H1 (cell line): ENCODE results near the gene NR5A2. TPM values are rescaled to one million over a fixed set of nuclear protein-coding genes. Genes with fewer than 3 reads are reported as not detected.

Experiments
- CTCF ChIA-PET: fragments of 300-600 bp; sonication (Branson Sonifier 250); formaldehyde crosslinking; loops from one replicate; lab custom pipeline; 2021; ENCODE audit not compliant: partially characterized antibody; lab: Charles Lee
- POLR2A ChIA-PET: fragments of 300-600 bp; sonication (Branson Sonifier 250); formaldehyde crosslinking; loops from one replicate; lab custom pipeline; 2021; ENCODE audit warnings: inconsistent platforms; ENCODE audit not compliant: partially characterized antibody; lab: Charles Lee
- DNase-seq, 2 experiments: peaks; one replicate each; pipeline versions ENCODE4 v3.0.0 to v3.0.0-alpha.2; 2010 to 2022; ENCODE audit warnings: low spot score in 2 of 2, low read depth in 1 of 2, mixed read lengths in 1 of 2
- FAIRE-seq: peaks from 2 replicates; lab custom pipeline; 2011; peaks lifted over from hg19 to GRCh38; lab: Jason Lieb, UNC
- H2AFZ ChIP-seq: 2 replicates; pipeline ENCODE4 v1.8.1; 2012; ENCODE audit warnings: low read length, inconsistent platforms
- H2AK5ac ChIP-seq: 2 replicates; pipeline ENCODE4 v1.6.1; 2013; ENCODE audit warnings: low read depth, low read length
- H2BK120ac ChIP-seq: replicated peaks from 2 replicates; pipeline ENCODE3; 2013; ENCODE audit warnings: low read depth, low read length, inconsistent platforms
- H2BK12ac ChIP-seq: 2 replicates; pipeline ENCODE4 v1.6.1; 2013; ENCODE audit warnings: low read depth, low read length
- H2BK15ac ChIP-seq: 2 replicates; pipeline ENCODE4 v1.6.1; 2013; ENCODE audit warnings: low read length
- H2BK20ac ChIP-seq: 2 replicates; pipeline ENCODE4 v1.6.1; 2013; ENCODE audit warnings: low read length
- H2BK5ac ChIP-seq: 2 replicates; pipeline ENCODE4 v1.6.1; 2013; ENCODE audit warnings: low read depth, low read length
- H3K14ac ChIP-seq: 2 replicates; pipeline ENCODE4 v1.6.1; 2013; ENCODE audit warnings: inconsistent platforms; ENCODE audit not compliant: insufficient read length
- H3K18ac ChIP-seq: 2 replicates; pipeline ENCODE4 v1.6.1; 2013; ENCODE audit warnings: low read length; ENCODE audit errors: extremely low read depth
- H3K23ac ChIP-seq: 2 replicates; pipeline ENCODE4 v1.6.1; 2013; ENCODE audit warnings: inconsistent platforms; ENCODE audit not compliant: insufficient read length
- H3K23me2 ChIP-seq: 2 replicates; pipeline ENCODE4 v1.6.1; 2013; ENCODE audit warnings: low read depth, low read length
- H3K27ac ChIP-seq: 2 replicates; pipeline ENCODE4 v1.6.1; 2011; ENCODE audit warnings: low read depth, low read length, inconsistent platforms
- H3K27me3 ChIP-seq, 4 experiments: replicated peaks in 1 of 4; 1 replicate in 1 of 4; 2 replicates in 3 of 4; pipeline versions ENCODE4 v1.6.1 to v1.8.1; 2011 to 2013; ENCODE audit warnings: low read length in 3 of 4, mild to moderate bottlenecking in 3 of 4, inconsistent platforms in 2 of 4, mixed read lengths in 2 of 4, moderate library complexity in 1 of 4; ENCODE audit not compliant: control insufficient read depth in 3 of 4, insufficient read depth in 3 of 4; ENCODE audit errors: extremely low read depth in 1 of 4
- H3K36me3 ChIP-seq, 4 experiments: 2 replicates each; pipeline versions ENCODE4 v1.6.1 to v1.8.1; 2011 to 2013; ENCODE audit warnings: mild to moderate bottlenecking in 4 of 4, low read length in 3 of 4, moderate library complexity in 2 of 4, control low read depth in 1 of 4, inconsistent platforms in 1 of 4; ENCODE audit not compliant: insufficient read depth in 4 of 4, control insufficient read depth in 2 of 4
- H3K4ac ChIP-seq: replicated peaks from 2 replicates; pipeline ENCODE3; 2013; ENCODE audit warnings: low read length, low read depth, mixed read lengths, inconsistent platforms; ENCODE audit not compliant: insufficient read length
- H3K4me1 ChIP-seq, 4 experiments: replicated peaks in 1 of 4; 1 replicate in 1 of 4; 2 replicates in 3 of 4; pipeline versions ENCODE4 v1.6.1 to v1.8.1; 2011 to 2013; ENCODE audit warnings: low read length in 3 of 4, inconsistent platforms in 2 of 4, mixed read lengths in 1 of 4; ENCODE audit not compliant: insufficient read depth in 4 of 4, control insufficient read depth in 3 of 4
- H3K4me2 ChIP-seq, 2 experiments: 2 replicates each; pipeline versions ENCODE4 v1.6.1 to v1.8.1; 2011 to 2013; ENCODE audit warnings: low read depth in 2 of 2, low read length in 2 of 2, control low read depth in 1 of 2, inconsistent platforms in 1 of 2, mild to moderate bottlenecking in 1 of 2; ENCODE audit not compliant: insufficient read depth in 1 of 2
- H3K4me3 ChIP-seq, 4 experiments: fragments of 200-600, 300-600 bp in 1 of 4; sonication (generic), shearing (Covaris generic), sonication (Bioruptor Twin) in 1 of 4; 2 replicates each; pipeline versions ENCODE4 v1.5.1 to v1.8.1; 2011 to 2016; ENCODE audit warnings: low read length in 4 of 4, low read depth in 3 of 4, control low read depth in 2 of 4, inconsistent platforms in 2 of 4, mild to moderate bottlenecking in 2 of 4, mixed read lengths in 1 of 4, moderate library complexity in 1 of 4; ENCODE audit not compliant: insufficient read depth in 2 of 4; ENCODE audit errors: extremely low read depth in 1 of 4
- H3K56ac ChIP-seq: replicated peaks from 2 replicates; pipeline ENCODE3; 2013; ENCODE audit warnings: low read depth, mild to moderate bottlenecking, mixed read lengths, low read length, inconsistent platforms; ENCODE audit not compliant: insufficient read length
- H3K79me1 ChIP-seq: 2 replicates; pipeline ENCODE4 v1.6.1; 2013; ENCODE audit warnings: low read depth, low read length, control low read depth
- H3K79me2 ChIP-seq, 2 experiments: 2 replicates each; pipeline versions ENCODE4 v1.6.1 to v1.8.1; 2012 to 2013; ENCODE audit warnings: low read length in 2 of 2, mild to moderate bottlenecking in 2 of 2, inconsistent platforms in 1 of 2; ENCODE audit not compliant: insufficient read depth in 2 of 2, control insufficient read depth in 1 of 2
- H3K9ac ChIP-seq, 4 experiments: replicated peaks in 1 of 4; 1 replicate in 1 of 4; 2 replicates in 3 of 4; pipeline versions ENCODE4 v1.6.1 to v1.8.1; 2011 to 2013; ENCODE audit warnings: low read depth in 3 of 4, low read length in 3 of 4, control low read depth in 2 of 4, mild to moderate bottlenecking in 2 of 4, moderate library complexity in 2 of 4, inconsistent platforms in 1 of 4; ENCODE audit errors: extremely low read depth in 1 of 4
- H3K9me3 ChIP-seq, 2 experiments: 2 replicates each; pipeline versions ENCODE4 v1.6.1 to v1.8.1; 2012 to 2013; ENCODE audit warnings: mild to moderate bottlenecking in 2 of 2, moderate library complexity in 2 of 2, control low read depth in 1 of 2, inconsistent platforms in 1 of 2, low read depth in 1 of 2, low read length in 1 of 2, mixed read lengths in 1 of 2; ENCODE audit not compliant: insufficient read depth in 2 of 2
- H4K20me1 ChIP-seq, 2 experiments: replicated peaks in 1 of 2; 2 replicates each; pipeline versions ENCODE3 to v1.8.1; 2011 to 2013; ENCODE audit warnings: inconsistent platforms in 2 of 2, low read length in 2 of 2, mild to moderate bottlenecking in 1 of 2; ENCODE audit not compliant: insufficient read depth in 2 of 2, control insufficient read depth in 1 of 2
- H4K5ac ChIP-seq: 2 replicates; pipeline ENCODE4 v1.6.1; 2013; ENCODE audit warnings: low read length, low read depth, mixed read lengths, inconsistent platforms; ENCODE audit not compliant: insufficient read length
- H4K8ac ChIP-seq: 2 replicates; pipeline ENCODE4 v1.8.0; 2013; ENCODE audit warnings: mild to moderate bottlenecking, moderate library complexity, low read length, inconsistent platforms; ENCODE audit not compliant: insufficient read depth; ENCODE audit errors: extremely low read depth
- H4K91ac ChIP-seq: replicated peaks from 2 replicates; pipeline ENCODE3; 2013; ENCODE audit warnings: low read length, mixed read lengths, inconsistent platforms; ENCODE audit not compliant: insufficient read length
- ASH2L ChIP-seq: fragments of 200-600, 300-600 bp; sonication (generic); IDR thresholded peaks from one replicate; pipeline ENCODE4 v1.7.1; 2017; ENCODE audit warnings: low read length
- BRCA1 ChIP-seq: IDR thresholded peaks from 2 replicates; pipeline ENCODE4 v1.6.1; 2012; ENCODE audit warnings: low read depth, low read length, improper control_type of control experiment
- CEBPB ChIP-seq: IDR thresholded peaks from 2 replicates; pipeline ENCODE4 v1.6.1; 2012; ENCODE audit warnings: low read depth, low read length
- CHD1 ChIP-seq: IDR thresholded peaks from 2 replicates; pipeline ENCODE4 v1.6.1; 2012; ENCODE audit warnings: low read depth, low read length, improper control_type of control experiment
- CTBP2 ChIP-seq: IDR thresholded peaks from 2 replicates; pipeline ENCODE4 v1.7.0; 2011; ENCODE audit warnings: borderline replicate concordance, mild to moderate bottlenecking, moderate library complexity, mixed read lengths, low read length; ENCODE audit not compliant: insufficient read depth, insufficient read length
- EZH2 ChIP-seq: fragments of 200-600 bp; sonication (generic); IDR thresholded peaks from 2 replicates; pipeline ENCODE4 v1.7.1; 2012; ENCODE audit warnings: low read depth, mild to moderate bottlenecking, moderate library complexity, low read length, inconsistent platforms; ENCODE audit not compliant: severe bottlenecking
- KDM5A ChIP-seq: fragments of 200-600 bp; IDR thresholded peaks from 2 replicates; pipeline ENCODE4 v1.7.1; 2012; ENCODE audit warnings: mild to moderate bottlenecking, low read length, inconsistent platforms, mixed read lengths
- MAFK ChIP-seq: IDR thresholded peaks from 2 replicates; pipeline ENCODE4 v1.6.1; 2012; ENCODE audit warnings: low read depth, mild to moderate bottlenecking, improper control_type of control experiment, low read length
- RNF2 ChIP-seq: fragments of 200-900, 300-1000 bp; sonication (generic); IDR thresholded peaks from 2 replicates; pipeline ENCODE4 v1.7.1; 2016; ENCODE audit warnings: borderline replicate concordance, low read depth, mild to moderate bottlenecking, antibody characterized with exemption, low read length; ENCODE audit not compliant: poor library complexity, severe bottlenecking; ENCODE audit errors: missing control alignments
- SP4 ChIP-seq: IDR thresholded peaks from 2 replicates; pipeline ENCODE4 v1.6.1; 2012; ENCODE audit warnings: low read length, inconsistent platforms
- WGBS, 2 experiments: shearing (Covaris generic) in 1 of 2; methylation state at CpG; one replicate each; pipeline versions ENCODE4 v1.1.6 to v1.1.7; 2013 to 2015; ENCODE audit warnings: low lambda C conversion rate in 2 of 2, mixed read lengths in 2 of 2, inconsistent platforms in 1 of 2, low coverage in 1 of 2, missing lambda C conversion rate in 1 of 2; ENCODE audit not compliant: insufficient replicate concordance in 2 of 2, insufficient coverage in 1 of 2, insufficient read length in 1 of 2; ENCODE audit errors: extremely low coverage in 1 of 2, missing lambda C conversion rate in 1 of 2; 5-methylcytosine and 5-hydroxymethylcytosine counted together
- polyA plus RNA-seq, 7 experiments: library from polyadenylated mRNA; depleted of rRNA in 3 of 7; stranded (reverse) in 5 of 7; unstranded in 2 of 7; fragments of >200 nt in 5 of 7; fragments of 200-250 nt in 2 of 7; gene quantifications; 1 replicate in 5 of 7; 2 replicates in 1 of 7; 4 replicates in 1 of 7; pipeline versions ENCODE4 v1.2.1 to v1.2.3, GENCODE V29; 2011 to 2013; ENCODE audit warnings: missing spikeins in 2 of 7, mixed read lengths in 2 of 7
- total RNA-seq: library from RNA; stranded (reverse); fragmentation: NEBNext Ultra II Directional; extraction: Animal tissue kit (Norgen Biotek cat#: 25700); gene quantifications from 2 replicates; pipeline ENCODE4 v1.2.1, GENCODE V29; 2021
- TF ChIP-seq, protein P1 (sequence below): IDR thresholded peaks from 2 replicates; pipeline ENCODE4 v1.6.1; 2011; ENCODE audit warnings: low read depth, mild to moderate bottlenecking, low read length; ENCODE audit not compliant: insufficient read depth

The NR5A2 gene
- total and polyA plus RNA-seq, 2 of the 8 experiments (the other 6 are each of a cell fraction or from before 2014, with no cell fraction given): 1.7 to 11.6 TPM

DNA sequence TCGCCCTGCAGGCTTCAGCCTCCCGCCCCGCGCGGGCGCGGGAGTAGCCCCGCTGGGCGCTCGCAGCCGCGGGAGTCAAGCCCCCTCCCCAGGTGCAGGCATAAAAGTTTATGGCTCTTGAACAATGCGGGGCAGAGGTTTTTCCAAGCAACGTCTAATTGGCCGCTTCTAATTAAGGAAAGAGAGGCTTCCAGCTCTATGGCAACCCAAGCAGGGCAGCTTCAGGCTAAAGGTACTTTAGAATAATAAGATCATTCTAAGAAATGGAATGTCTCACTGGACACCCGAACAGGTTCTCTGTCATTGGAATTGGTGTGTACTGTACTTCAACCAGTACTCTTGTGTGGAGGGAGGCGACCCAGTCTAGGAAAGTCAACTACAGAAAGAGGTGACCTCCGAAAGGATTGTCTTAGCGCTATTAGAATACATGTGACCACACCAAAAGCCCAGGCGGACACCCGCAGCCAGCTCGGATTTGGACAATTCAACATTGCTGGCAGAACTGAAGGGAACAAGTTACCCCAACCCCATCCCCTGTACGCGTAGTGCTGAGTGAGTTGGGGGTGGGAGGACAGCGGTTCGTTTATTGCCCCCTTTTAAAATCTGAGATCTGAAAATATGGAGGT lies 12.5 kb downstream of the NR5A2 start:
- peak overlapping the region in 1 of 4 experiments; percentile 15; a peak in 1 of 7 replicates for H3K9ac ChIP-seq
- CTCF ChIA-PET: interaction anchor here (1.4 kb wide), 1 partner anchor 449 kb away, joined by 4 read pairs; no protein-coding TSS in a partner anchor
- TF ChIP-seq, protein P1, sequence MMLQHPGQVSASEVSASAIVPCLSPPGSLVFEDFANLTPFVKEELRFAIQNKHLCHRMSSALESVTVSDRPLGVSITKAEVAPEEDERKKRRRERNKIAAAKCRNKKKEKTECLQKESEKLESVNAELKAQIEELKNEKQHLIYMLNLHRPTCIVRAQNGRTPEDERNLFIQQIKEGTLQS: no peak
- TF ChIP-seq CEBPB (no peak), ASH2L (no peak), CTBP2 (no peak), CHD1 (no peak), SP4 (no peak), EZH2 (no peak), MAFK (no peak), BRCA1 (no peak), RNF2 (no peak), KDM5A (no peak)

More for the DNA sequence above, 12.5 kb downstream of the NR5A2 start:
- H4K5ac ChIP-seq: no peak overlapping the region
- peaks cover 53% of the 10 kb centered on the region for H3K23me2 ChIP-seq
- H3K36me3 ChIP-seq: no peaks in the 10 kb centered on the region
- H2AK5ac ChIP-seq: no peak overlapping the region; the same call in 1 of the 2 replicates
- H3K9me3 ChIP-seq: no peaks in the 10 kb centered on the region
- no peak overlapping the region for H2BK20ac ChIP-seq
- peak overlapping the region; percentile 49 to 88 (median 74) for H3K4me3 ChIP-seq
- H2BK12ac ChIP-seq: no peak overlapping the region
- H3K79me2 ChIP-seq: no peaks in the 10 kb centered on the region; a peak in 1 of 4 replicates
- FAIRE-seq (no peak), DNase-seq (peak in 1 of 2 experiments; percentile 52)
- POLR2A ChIA-PET: interaction anchor here (2.9 to 6.5 kb wide), 2 partner anchors 8 to 10 kb away, joined by 13 to 36 read pairs; no protein-coding TSS in a partner anchor
- no peak overlapping the region for H4K8ac ChIP-seq
- no peak overlapping the region for H3K14ac ChIP-seq
- H2BK15ac ChIP-seq: no peak overlapping the region
- H3K4me1 ChIP-seq: peaks cover 5 to 25% (median 11%) of the 10 kb centered on the region in 4 experiments
- no peak overlapping the region for H2AFZ ChIP-seq
- 2% methylated on average over 14 of the region's 26 CpGs; no CpG with 5 or more reads in 1 of the 2 experiments for WGBS, 2 experiments
- no peak overlapping the region for H3K23ac ChIP-seq
- H3K79me1 ChIP-seq: no peaks in the 10 kb centered on the region; the same call in 1 of the 2 replicates
- no peak overlapping the region for H4K91ac ChIP-seq
- no peak overlapping the region for H2BK5ac ChIP-seq
- no peak overlapping the region for H3K56ac ChIP-seq
- H3K27ac ChIP-seq: no peak overlapping the region
- H3K27me3 ChIP-seq: peaks cover 28 to 83% (median 71%) of the 10 kb centered on the region in 4 experiments; a peak in 6 of 7 replicates
- no peak overlapping the region for H3K18ac ChIP-seq
- no peak overlapping the region for H2BK120ac ChIP-seq
- H4K20me1 ChIP-seq: peaks cover 0 to 2% of the 10 kb centered on the region in 2 experiments
- no peak overlapping the region for H3K4ac ChIP-seq
- peak overlapping the region; percentile 83 to 98 for H3K4me2 ChIP-seq
